ENCODE measurements around the gene OPN4.

OPN4 gene

DNA sequence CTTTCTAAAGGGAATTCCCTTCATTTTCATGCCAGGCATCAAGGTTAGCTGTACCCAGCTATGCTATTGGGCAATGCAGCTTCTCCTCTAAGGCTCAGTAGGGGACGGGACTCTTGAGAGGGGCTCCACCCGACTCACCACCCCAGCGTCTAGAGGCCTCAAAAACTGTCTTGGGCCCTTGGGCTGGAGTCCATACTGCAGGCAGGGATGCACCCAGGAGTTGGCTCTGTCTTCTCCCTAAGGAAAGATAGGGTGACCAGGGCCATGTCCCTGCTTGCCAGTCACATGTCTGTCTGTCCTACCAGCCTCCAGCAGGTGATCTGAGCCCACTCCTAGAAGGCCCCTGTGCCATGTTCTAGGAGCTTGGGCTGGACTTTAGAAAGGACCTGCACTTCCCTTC, 1.2 kb downstream of the OPN4 start:
- H3K36me3 ChIP-seq (ENCODE audit: control insufficient read depth, insufficient read depth, low read length) = no peaks in the 10 kb centered on the region
- H3K4me1 ChIP-seq (ENCODE audit: control insufficient read depth, insufficient read depth, low read length) = peaks cover 3% of the 10 kb centered on the region; the same call in 1 of the 2 replicates
- no peaks in the 10 kb centered on the region for H3K27me3 ChIP-seq (ENCODE audit: control insufficient read depth, insufficient read depth, low read length)
- H3K27ac ChIP-seq (ENCODE audit: low read depth, low read length) = no peak overlapping the region
- no peak overlapping the region for H3K9ac ChIP-seq (ENCODE audit: low read depth, low read length)
- H3K9me3 ChIP-seq (ENCODE audit: control insufficient read depth, insufficient read depth, low read length) = no peaks in the 10 kb centered on the region
- H3K4me3 ChIP-seq (ENCODE audit: low read depth, low read length) = no peak overlapping the region

DNA sequence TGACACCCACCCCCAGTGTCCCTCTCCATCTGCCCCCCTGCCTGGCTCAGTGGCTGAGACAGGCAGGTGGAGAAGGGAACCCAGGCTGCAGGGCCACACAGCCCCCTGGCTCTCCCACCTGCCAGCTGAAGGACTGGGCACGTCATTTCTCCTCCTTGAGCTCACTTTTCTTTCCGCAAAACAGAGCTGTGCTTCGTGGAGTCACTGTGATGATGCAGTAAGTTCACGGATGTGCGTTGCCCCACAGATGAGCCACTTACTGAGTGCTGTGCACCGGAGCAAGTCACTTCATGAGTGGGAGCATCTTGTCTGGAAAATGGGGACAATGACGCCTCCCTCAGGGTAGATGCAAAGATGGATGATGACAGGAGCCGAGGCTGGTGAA, 2.7 kb downstream of the OPN4 start:
- H3K9ac ChIP-seq (ENCODE audit: low read depth, low read length) = no peak overlapping the region
- H3K27me3 ChIP-seq (ENCODE audit: control insufficient read depth, insufficient read depth, low read length) = no peaks in the 10 kb centered on the region
- H3K4me1 ChIP-seq (ENCODE audit: control insufficient read depth, insufficient read depth, low read length) = peaks cover 3% of the 10 kb centered on the region; the same call in 1 of the 2 replicates
- H3K36me3 ChIP-seq (ENCODE audit: control insufficient read depth, insufficient read depth, low read length) = no peaks in the 10 kb centered on the region
- no peak overlapping the region for H3K27ac ChIP-seq (ENCODE audit: low read depth, low read length)
- no peak overlapping the region for H3K4me3 ChIP-seq (ENCODE audit: low read depth, low read length)
- no peaks in the 10 kb centered on the region for H3K9me3 ChIP-seq (ENCODE audit: control insufficient read depth, insufficient read depth, low read length)

DNA sequence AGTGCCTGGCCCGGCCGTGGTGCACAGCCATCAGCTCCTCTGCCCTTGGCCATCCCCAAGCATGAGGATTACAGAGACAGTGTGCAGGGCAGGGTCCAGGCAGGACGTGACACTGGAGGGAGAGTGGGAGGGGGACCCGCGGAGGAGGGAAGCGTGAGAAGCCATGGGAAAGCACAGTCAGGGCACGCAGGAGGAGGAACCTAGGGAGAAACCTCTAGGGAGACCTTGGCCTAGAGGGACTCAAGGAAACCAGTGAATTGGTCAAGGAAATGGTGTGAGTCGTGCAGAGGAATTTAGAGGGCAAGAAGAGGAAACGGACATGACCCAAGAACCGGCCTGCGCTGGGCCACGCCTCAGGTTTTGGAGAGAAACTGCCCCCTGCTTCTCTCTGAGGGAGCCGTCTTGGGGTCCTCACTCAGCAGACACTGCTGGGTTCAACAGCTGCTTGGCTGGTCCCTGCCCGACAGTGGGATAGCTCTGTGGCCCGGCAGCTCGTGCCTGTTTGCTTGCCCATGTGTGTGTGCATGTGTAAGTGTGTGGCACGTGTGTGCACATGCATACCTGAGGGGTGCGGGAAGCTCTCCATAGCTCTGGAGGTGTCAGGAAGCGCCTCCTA, 3.2 kb downstream of the OPN4 start:
- H3K4me1 ChIP-seq (ENCODE audit: control insufficient read depth, insufficient read depth, low read length) = peaks cover 3% of the 10 kb centered on the region; the same call in 1 of the 2 replicates
- H3K27ac ChIP-seq (ENCODE audit: low read depth, low read length) = no peak overlapping the region
- H3K36me3 ChIP-seq (ENCODE audit: control insufficient read depth, insufficient read depth, low read length) = no peaks in the 10 kb centered on the region
- no peaks in the 10 kb centered on the region for H3K27me3 ChIP-seq (ENCODE audit: control insufficient read depth, insufficient read depth, low read length)
- H3K4me3 ChIP-seq (ENCODE audit: low read depth, low read length) = no peak overlapping the region
- no peaks in the 10 kb centered on the region for H3K9me3 ChIP-seq (ENCODE audit: control insufficient read depth, insufficient read depth, low read length)
- no peak overlapping the region for H3K9ac ChIP-seq (ENCODE audit: low read depth, low read length)

DNA sequence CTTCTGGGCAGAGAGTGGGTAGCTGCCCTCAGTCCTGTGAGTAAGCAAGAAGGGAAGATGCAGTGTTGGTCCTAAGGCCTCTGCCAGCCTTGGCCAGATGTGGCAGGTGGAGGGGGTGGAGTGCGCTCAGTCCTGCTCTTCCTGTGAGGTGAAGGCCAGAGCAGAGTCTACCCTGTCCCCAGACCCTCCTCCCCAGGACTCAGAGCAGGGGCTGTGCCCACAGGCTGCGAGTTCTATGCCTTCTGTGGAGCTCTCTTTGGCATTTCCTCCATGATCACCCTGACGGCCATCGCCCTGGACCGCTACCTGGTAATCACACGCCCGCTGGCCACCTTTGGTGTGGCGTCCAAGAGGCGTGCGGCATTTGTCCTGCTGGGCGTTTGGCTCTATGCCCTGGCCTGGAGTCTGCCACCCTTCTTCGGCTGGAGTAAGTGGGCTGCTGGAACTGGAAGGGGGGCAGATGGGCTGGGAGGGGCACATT, 4.0 kb downstream of the OPN4 start:
- Histone ChIP-seq H3K9ac (ENCODE audit: low read depth, low read length) (no peak overlapping the region), H3K36me3 (ENCODE audit: control insufficient read depth, insufficient read depth, low read length) (no peaks in the 10 kb centered on the region), H3K27ac (ENCODE audit: low read depth, low read length) (no peak overlapping the region), H3K4me3 (ENCODE audit: low read depth, low read length) (no peak overlapping the region), H3K4me1 (ENCODE audit: control insufficient read depth, insufficient read depth, low read length) (no peaks in the 10 kb centered on the region), H3K27me3 (ENCODE audit: control insufficient read depth, insufficient read depth, low read length) (no peaks in the 10 kb centered on the region), H3K9me3 (ENCODE audit: control insufficient read depth, insufficient read depth, low read length) (no peaks in the 10 kb centered on the region)

DNA sequence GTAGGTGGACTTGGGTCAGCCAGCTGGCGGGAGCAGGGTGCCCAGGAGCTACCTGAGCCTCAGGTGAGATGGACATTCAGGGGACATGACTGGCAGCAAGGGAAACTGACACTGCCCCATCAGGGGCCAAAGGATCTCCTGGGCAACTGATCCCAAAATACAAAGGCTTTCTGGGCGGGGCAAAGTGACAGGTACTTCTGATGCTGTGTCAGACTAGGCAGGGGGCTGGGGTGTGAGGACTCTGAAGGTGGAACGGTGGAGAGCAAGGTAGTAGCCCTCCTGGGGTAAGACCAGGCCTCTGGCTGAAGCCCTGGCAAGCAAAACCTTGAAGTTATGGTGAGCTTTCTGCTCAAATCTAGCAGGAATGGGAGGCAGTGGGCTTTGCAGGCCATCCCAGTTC, 4.4 kb downstream of the OPN4 start:
- Histone ChIP-seq H3K27ac (ENCODE audit: low read depth, low read length) (no peak overlapping the region), H3K4me1 (ENCODE audit: control insufficient read depth, insufficient read depth, low read length) (no peaks in the 10 kb centered on the region), H3K36me3 (ENCODE audit: control insufficient read depth, insufficient read depth, low read length) (no peaks in the 10 kb centered on the region), H3K9ac (ENCODE audit: low read depth, low read length) (no peak overlapping the region), H3K4me3 (ENCODE audit: low read depth, low read length) (no peak overlapping the region), H3K27me3 (ENCODE audit: control insufficient read depth, insufficient read depth, low read length) (no peaks in the 10 kb centered on the region), H3K9me3 (ENCODE audit: control insufficient read depth, insufficient read depth, low read length) (no peaks in the 10 kb centered on the region)

DNA sequence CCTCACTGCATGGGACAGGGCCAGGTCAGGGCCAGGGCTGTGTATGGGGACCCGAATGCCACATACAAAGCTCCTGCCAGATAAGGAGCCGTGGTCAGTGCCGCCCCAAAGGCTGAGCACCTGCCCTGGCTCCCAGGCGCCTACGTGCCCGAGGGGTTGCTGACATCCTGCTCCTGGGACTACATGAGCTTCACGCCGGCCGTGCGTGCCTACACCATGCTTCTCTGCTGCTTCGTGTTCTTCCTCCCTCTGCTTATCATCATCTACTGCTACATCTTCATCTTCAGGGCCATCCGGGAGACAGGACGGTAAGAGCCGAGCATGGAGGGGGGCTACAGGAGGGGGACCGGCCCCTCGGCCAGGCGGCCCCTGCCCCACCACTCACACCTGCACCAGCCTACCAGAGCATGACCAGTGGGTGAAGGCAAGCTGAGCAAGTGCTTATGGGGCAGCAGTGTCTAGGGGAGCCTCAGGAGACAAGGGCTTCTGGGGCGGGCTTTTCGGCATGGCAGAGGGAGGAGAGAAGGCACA, 4.9 kb downstream of the OPN4 start:
- no peak overlapping the region for H3K27ac ChIP-seq (ENCODE audit: low read depth, low read length)
- H3K27me3 ChIP-seq (ENCODE audit: control insufficient read depth, insufficient read depth, low read length) = no peaks in the 10 kb centered on the region
- H3K9me3 ChIP-seq (ENCODE audit: control insufficient read depth, insufficient read depth, low read length) = no peaks in the 10 kb centered on the region
- no peak overlapping the region for H3K9ac ChIP-seq (ENCODE audit: low read depth, low read length)
- H3K36me3 ChIP-seq (ENCODE audit: control insufficient read depth, insufficient read depth, low read length) = no peaks in the 10 kb centered on the region
- H3K4me3 ChIP-seq (ENCODE audit: low read depth, low read length) = no peak overlapping the region
- H3K4me1 ChIP-seq (ENCODE audit: control insufficient read depth, insufficient read depth, low read length) = no peaks in the 10 kb centered on the region

DNA sequence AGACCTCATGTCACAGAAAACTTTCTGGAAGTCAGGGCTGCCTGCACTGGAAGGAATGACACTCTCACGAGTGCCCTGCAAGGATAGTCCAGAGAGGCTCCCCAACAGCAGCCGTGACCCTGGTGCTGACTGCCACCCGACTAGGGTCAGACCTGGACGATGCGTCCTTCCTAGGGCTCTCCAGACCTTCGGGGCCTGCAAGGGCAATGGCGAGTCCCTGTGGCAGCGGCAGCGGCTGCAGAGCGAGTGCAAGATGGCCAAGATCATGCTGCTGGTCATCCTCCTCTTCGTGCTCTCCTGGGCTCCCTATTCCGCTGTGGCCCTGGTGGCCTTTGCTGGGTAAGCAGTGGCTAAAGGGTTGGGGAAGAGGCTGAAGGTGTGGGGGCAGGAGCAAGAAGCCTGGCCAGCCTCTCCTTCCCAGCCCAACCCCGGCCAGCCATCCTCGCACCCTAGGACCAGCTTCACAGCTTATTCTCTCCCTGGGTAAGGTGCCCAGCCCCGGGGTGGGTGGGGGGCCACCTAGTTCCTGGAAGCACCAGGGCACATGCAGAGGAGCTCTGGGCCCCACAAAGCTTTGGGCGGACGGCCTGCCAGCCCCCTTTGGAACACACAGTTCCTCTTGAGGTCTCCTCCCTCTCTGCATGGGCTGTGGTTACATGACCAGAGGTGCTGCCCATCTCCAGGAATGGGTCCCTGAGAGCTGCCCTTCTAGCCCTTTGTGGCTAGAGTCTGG, 5.5 kb downstream of the OPN4 start:
- H3K9me3 ChIP-seq (ENCODE audit: control insufficient read depth, insufficient read depth, low read length) = no peaks in the 10 kb centered on the region
- no peak overlapping the region for H3K9ac ChIP-seq (ENCODE audit: low read depth, low read length)
- no peaks in the 10 kb centered on the region for H3K27me3 ChIP-seq (ENCODE audit: control insufficient read depth, insufficient read depth, low read length)
- no peak overlapping the region for H3K4me3 ChIP-seq (ENCODE audit: low read depth, low read length)
- no peaks in the 10 kb centered on the region for H3K4me1 ChIP-seq (ENCODE audit: control insufficient read depth, insufficient read depth, low read length)
- no peaks in the 10 kb centered on the region for H3K36me3 ChIP-seq (ENCODE audit: control insufficient read depth, insufficient read depth, low read length)
- H3K27ac ChIP-seq (ENCODE audit: low read depth, low read length) = no peak overlapping the region

DNA sequence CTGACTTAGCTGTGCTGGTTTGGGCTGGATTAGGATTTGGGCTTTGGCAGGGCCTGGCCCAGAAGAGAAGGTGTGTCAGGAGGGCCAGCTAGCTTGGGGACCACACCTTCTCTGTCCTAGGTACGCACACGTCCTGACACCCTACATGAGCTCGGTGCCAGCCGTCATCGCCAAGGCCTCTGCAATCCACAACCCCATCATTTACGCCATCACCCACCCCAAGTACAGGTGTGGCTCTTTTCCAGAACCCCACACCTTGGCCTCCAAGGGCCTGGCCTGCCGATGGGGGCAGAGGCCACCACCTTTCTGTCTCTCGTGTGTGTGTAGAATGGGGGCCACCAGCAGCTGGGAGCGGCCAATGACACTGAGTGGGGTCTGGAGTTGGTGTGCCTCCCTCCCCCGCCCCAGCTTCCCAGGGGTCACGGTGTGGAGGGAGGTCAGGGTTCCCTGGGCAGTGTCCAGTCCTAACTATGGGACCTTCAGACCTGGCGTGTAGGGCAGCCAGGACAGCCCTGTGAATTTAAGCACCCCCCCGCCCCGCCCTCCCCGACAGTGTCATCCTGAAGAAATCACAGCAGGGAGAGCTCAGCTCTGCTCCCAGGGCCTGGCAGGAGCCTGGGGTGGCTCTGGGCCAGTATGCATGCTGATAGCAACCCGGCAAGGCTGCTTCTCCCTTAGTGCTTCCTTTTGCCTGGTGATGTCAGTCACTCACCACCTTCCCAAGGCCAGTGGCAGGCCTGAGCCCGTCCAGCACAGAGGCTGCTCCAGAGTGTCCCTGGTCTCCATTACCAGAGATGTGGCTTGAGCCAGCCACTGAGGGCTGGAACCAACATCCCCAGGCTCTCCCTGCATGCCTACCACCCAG, 7.0 kb downstream of the OPN4 start:
- no peaks in the 10 kb centered on the region for H3K27me3 ChIP-seq (ENCODE audit: control insufficient read depth, insufficient read depth, low read length)
- H3K9me3 ChIP-seq (ENCODE audit: control insufficient read depth, insufficient read depth, low read length) = no peaks in the 10 kb centered on the region
- H3K27ac ChIP-seq (ENCODE audit: low read depth, low read length) = no peak overlapping the region
- no peaks in the 10 kb centered on the region for H3K36me3 ChIP-seq (ENCODE audit: control insufficient read depth, insufficient read depth, low read length)
- H3K9ac ChIP-seq (ENCODE audit: low read depth, low read length) = no peak overlapping the region
- H3K4me1 ChIP-seq (ENCODE audit: control insufficient read depth, insufficient read depth, low read length) = no peaks in the 10 kb centered on the region
- no peak overlapping the region for H3K4me3 ChIP-seq (ENCODE audit: low read depth, low read length)

DNA sequence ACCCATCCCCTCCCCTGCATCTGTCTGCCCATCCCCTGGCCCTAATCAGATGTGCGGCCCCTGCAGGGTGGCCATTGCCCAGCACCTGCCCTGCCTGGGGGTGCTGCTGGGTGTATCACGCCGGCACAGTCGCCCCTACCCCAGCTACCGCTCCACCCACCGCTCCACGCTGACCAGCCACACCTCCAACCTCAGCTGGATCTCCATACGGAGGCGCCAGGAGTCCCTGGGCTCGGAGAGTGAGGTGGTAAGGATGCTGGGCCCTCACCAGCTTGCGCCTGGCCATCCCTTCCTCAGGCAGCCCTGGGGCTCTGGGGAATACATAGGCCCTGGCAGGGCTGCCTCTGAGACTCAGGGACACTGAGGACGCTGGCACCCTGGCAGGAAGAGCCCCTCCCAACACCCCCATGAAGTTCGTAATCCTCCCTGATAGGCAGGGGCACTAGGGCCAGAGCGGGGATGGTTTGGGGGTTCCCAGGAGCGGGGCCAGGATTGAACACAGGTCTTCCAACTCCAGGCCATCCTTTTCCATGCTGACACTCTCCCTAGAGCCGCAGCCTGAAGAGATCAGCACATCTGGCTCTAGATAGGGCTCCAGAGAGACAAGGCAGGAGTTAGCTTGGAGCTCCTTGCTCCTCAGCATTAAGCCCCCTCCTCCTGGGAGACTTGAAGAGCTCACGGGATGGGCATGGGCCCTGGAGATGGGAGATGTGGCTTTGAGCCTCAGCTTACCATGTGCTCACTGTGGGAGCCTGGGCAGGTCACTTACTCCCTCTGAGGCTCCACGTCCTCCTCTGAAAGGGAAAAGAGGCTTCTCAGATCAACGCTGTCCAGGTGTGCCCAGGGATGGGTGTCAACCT, 8.1 kb downstream of the OPN4 start:
- H3K36me3 ChIP-seq (ENCODE audit: control insufficient read depth, insufficient read depth, low read length) = no peaks in the 10 kb centered on the region
- no peaks in the 10 kb centered on the region for H3K9me3 ChIP-seq (ENCODE audit: control insufficient read depth, insufficient read depth, low read length)
- no peaks in the 10 kb centered on the region for H3K4me1 ChIP-seq (ENCODE audit: control insufficient read depth, insufficient read depth, low read length)
- no peak overlapping the region for H3K9ac ChIP-seq (ENCODE audit: low read depth, low read length)
- no peaks in the 10 kb centered on the region for H3K27me3 ChIP-seq (ENCODE audit: control insufficient read depth, insufficient read depth, low read length)
- H3K27ac ChIP-seq (ENCODE audit: low read depth, low read length) = no peak overlapping the region
- no peak overlapping the region for H3K4me3 ChIP-seq (ENCODE audit: low read depth, low read length)

DNA sequence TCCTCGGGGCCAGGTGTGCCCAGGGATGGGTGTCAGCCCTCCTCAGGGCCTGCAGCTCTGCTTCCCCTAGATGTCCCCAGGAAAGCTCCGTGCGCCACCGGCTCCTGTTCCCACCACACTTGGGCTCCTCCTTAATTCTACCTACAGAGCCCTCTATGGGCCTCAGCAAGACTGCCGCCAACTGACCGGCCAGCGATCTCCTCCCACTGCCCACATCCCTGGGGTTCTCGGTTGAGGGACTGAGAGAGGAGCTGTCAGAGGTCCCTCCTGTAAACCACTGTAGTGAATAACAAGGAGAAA, 8.6 kb downstream of the OPN4 start:
- no peak overlapping the region for H3K27ac ChIP-seq (ENCODE audit: low read depth, low read length)
- H3K36me3 ChIP-seq (ENCODE audit: control insufficient read depth, insufficient read depth, low read length) = no peaks in the 10 kb centered on the region
- no peak overlapping the region for H3K9ac ChIP-seq (ENCODE audit: low read depth, low read length)
- no peaks in the 10 kb centered on the region for H3K9me3 ChIP-seq (ENCODE audit: control insufficient read depth, insufficient read depth, low read length)
- no peaks in the 10 kb centered on the region for H3K27me3 ChIP-seq (ENCODE audit: control insufficient read depth, insufficient read depth, low read length)
- H3K4me3 ChIP-seq (ENCODE audit: low read depth, low read length) = no peak overlapping the region
- peaks cover 1% of the 10 kb centered on the region; the same call in 1 of the 2 replicates for H3K4me1 ChIP-seq (ENCODE audit: control insufficient read depth, insufficient read depth, low read length)

Measured in HUES48 (cell line).